H9 (cell line): ENCODE data around the gene FBP2. TPM values are rescaled to one million over a fixed set of nuclear protein-coding genes. Genes with fewer than 3 reads are reported as not detected.

ENCODE experiments used
- DNase-seq: peaks from one replicate; pipeline ENCODE4 v3.0.0-alpha.2; 2017
- H2AFZ ChIP-seq: one replicate; pipeline ENCODE4 v1.6.1; 2013; ENCODE audit warnings: mild to moderate bottlenecking, low read length, control low read depth, moderate library complexity
- H2AK5ac ChIP-seq: 2 replicates; pipeline ENCODE4 v1.6.1; 2013; ENCODE audit warnings: low read length, control low read depth, mixed read lengths; ENCODE audit not compliant: insufficient read length
- H2BK120ac ChIP-seq: one replicate; pipeline ENCODE4 v1.6.1; 2013; ENCODE audit warnings: low read depth, mild to moderate bottlenecking, low read length, control low read depth, inconsistent platforms; ENCODE audit not compliant: poor library complexity, severe bottlenecking
- H2BK12ac ChIP-seq: 2 replicates; pipeline ENCODE4 v1.6.1; 2013; ENCODE audit warnings: low read length, control low read depth, mixed read lengths, low read depth; ENCODE audit not compliant: insufficient read length
- H2BK15ac ChIP-seq: 2 replicates; pipeline ENCODE4 v1.6.1; 2013; ENCODE audit warnings: low read depth, low read length, control low read depth
- H2BK20ac ChIP-seq: one replicate; pipeline ENCODE4 v1.6.1; 2013; ENCODE audit warnings: low read depth, mild to moderate bottlenecking, low read length, control low read depth, inconsistent platforms; ENCODE audit not compliant: poor library complexity, severe bottlenecking
- H2BK5ac ChIP-seq: 2 replicates; pipeline ENCODE4 v1.6.1; 2013; ENCODE audit warnings: low read length, control low read depth, mixed read lengths; ENCODE audit not compliant: insufficient read length
- H3K14ac ChIP-seq: 2 replicates; pipeline ENCODE4 v1.6.1; 2013; ENCODE audit warnings: low read length, control low read depth; ENCODE audit not compliant: insufficient read depth
- H3K18ac ChIP-seq: 2 replicates; pipeline ENCODE4 v1.6.1; 2013; ENCODE audit warnings: low read depth, mild to moderate bottlenecking, mixed read lengths, low read length, control low read depth; ENCODE audit not compliant: insufficient read length
- H3K23ac ChIP-seq: 2 replicates; pipeline ENCODE4 v1.6.1; 2013; ENCODE audit warnings: low read length, control low read depth, mixed read lengths, low read depth; ENCODE audit not compliant: insufficient read length
- H3K23me2 ChIP-seq: 2 replicates; pipeline ENCODE4 v1.6.1; 2013; ENCODE audit warnings: low read depth, mild to moderate bottlenecking, mixed read lengths, low read length, control low read depth; ENCODE audit not compliant: insufficient read length, poor library complexity, severe bottlenecking
- H3K27ac ChIP-seq: 2 replicates; pipeline ENCODE4 v1.5.1; 2013; ENCODE audit warnings: low read length, control low read depth, mixed read lengths, low read depth; ENCODE audit not compliant: insufficient read length
- H3K27me3 ChIP-seq: 2 replicates; pipeline ENCODE4 v1.6.1; 2013; ENCODE audit warnings: low read length, control low read depth, inconsistent platforms; ENCODE audit not compliant: insufficient read depth
- H3K4ac ChIP-seq: 2 replicates; pipeline ENCODE4 v1.6.1; 2013; ENCODE audit warnings: low read depth, mild to moderate bottlenecking, control low read depth, inconsistent platforms, low read length, moderate library complexity
- H3K4me1 ChIP-seq: 2 replicates; pipeline ENCODE4 v1.6.1; 2013; ENCODE audit warnings: low read length, control low read depth, inconsistent platforms; ENCODE audit not compliant: insufficient read depth
- H3K4me2 ChIP-seq: 2 replicates; pipeline ENCODE4 v1.6.1; 2013; ENCODE audit warnings: low read length, control low read depth, mixed read lengths; ENCODE audit not compliant: insufficient read length, insufficient read depth
- H3K56ac ChIP-seq: 2 replicates; pipeline ENCODE4 v1.6.1; 2013; ENCODE audit warnings: low read depth, mild to moderate bottlenecking, mixed read lengths, low read length, control low read depth; ENCODE audit not compliant: insufficient read length
- H3K79me1 ChIP-seq: 2 replicates; pipeline ENCODE4 v1.6.1; 2013; ENCODE audit warnings: low read depth, mild to moderate bottlenecking, moderate library complexity, low read length, control low read depth, inconsistent platforms; ENCODE audit not compliant: insufficient read depth, poor library complexity, severe bottlenecking
- H3K79me2 ChIP-seq: 2 replicates; pipeline ENCODE4 v1.6.1; 2013; ENCODE audit warnings: low read length, control low read depth, inconsistent platforms; ENCODE audit not compliant: insufficient read depth
- H3K9ac ChIP-seq: 2 replicates; pipeline ENCODE4 v1.6.1; 2013; ENCODE audit warnings: low read length, control low read depth, mixed read lengths; ENCODE audit not compliant: insufficient read length; ENCODE audit errors: extremely low read depth
- H3K9me3 ChIP-seq: one replicate; pipeline ENCODE4 v1.6.1; 2013; ENCODE audit warnings: low read depth, low read length, inconsistent platforms; ENCODE audit not compliant: control insufficient read depth
- H3T11ph ChIP-seq: one replicate; pipeline ENCODE4 v1.6.1; 2013; ENCODE audit warnings: mild to moderate bottlenecking, low read length, control low read depth, inconsistent platforms
- H4K20me1 ChIP-seq: one replicate; pipeline ENCODE4 v1.6.1; 2013; ENCODE audit not compliant: control insufficient read depth, insufficient read length, insufficient read depth
- H4K5ac ChIP-seq: 2 replicates; pipeline ENCODE4 v1.6.1; 2013; ENCODE audit warnings: low read depth, mild to moderate bottlenecking, mixed read lengths, low read length, control low read depth; ENCODE audit not compliant: insufficient read length
- H4K8ac ChIP-seq: replicated peaks from 2 replicates; pipeline ENCODE4 v1.6.1; 2013; ENCODE audit warnings: low read length, control low read depth, mixed read lengths, low read depth; ENCODE audit not compliant: insufficient read length
- H4K91ac ChIP-seq: 2 replicates; pipeline ENCODE4 v1.6.1; 2013; ENCODE audit warnings: low read depth, mild to moderate bottlenecking, moderate library complexity, mixed read lengths, low read length, control low read depth; ENCODE audit not compliant: insufficient read length
- H3K27ac Mint-ChIP-seq, 3 experiments: 2 replicates in 2 of 3; 3 replicates in 1 of 3; pipeline ENCODE4 v1.8.0; 2020 to 2021; ENCODE audit warnings: mixed read lengths in 3 of 3, mild to moderate bottlenecking in 1 of 3, moderate library complexity in 1 of 3
- H3K27me3 Mint-ChIP-seq: 2 replicates; pipeline ENCODE4 v1.8.0; 2021; ENCODE audit warnings: low read depth, mild to moderate bottlenecking, moderate library complexity, mixed read lengths
- H3K36me3 Mint-ChIP-seq, 3 experiments: 2 replicates in 2 of 3; 3 replicates in 1 of 3; pipeline ENCODE4 v1.8.0; 2020 to 2021; ENCODE audit warnings: low read depth in 3 of 3, mixed read lengths in 3 of 3; ENCODE audit not compliant: insufficient read depth in 1 of 3
- H3K4me1 Mint-ChIP-seq, 2 experiments: 2 replicates each; pipeline ENCODE4 v1.8.0; 2020; ENCODE audit warnings: mixed read lengths in 2 of 2
- H3K4me3 Mint-ChIP-seq, 2 experiments: 2 replicates in 1 of 2; 3 replicates in 1 of 2; pipeline ENCODE4 v1.8.0; 2020 to 2021; ENCODE audit warnings: mild to moderate bottlenecking in 2 of 2, mixed read lengths in 2 of 2, moderate library complexity in 1 of 2
- H3K9me3 Mint-ChIP-seq, 2 experiments: 2 replicates in 1 of 2; 3 replicates in 1 of 2; pipeline ENCODE4 v1.8.0; 2020; ENCODE audit warnings: mild to moderate bottlenecking in 2 of 2, mixed read lengths in 2 of 2, moderate library complexity in 1 of 2
- WGBS: extraction: QIAGEN DNeasy Blood & Tissue Kit; methylation state at CpG from one replicate; pipeline ENCODE4 v1.1.7; 2013; ENCODE audit warnings: missing lambda C conversion rate, low lambda C conversion rate, mixed read lengths; ENCODE audit not compliant: insufficient read length; ENCODE audit errors: extremely low coverage; 5-methylcytosine and 5-hydroxymethylcytosine counted together
- total RNA-seq: library from RNA; stranded (reverse); gene quantifications from 2 replicates; pipeline ENCODE4 v1.2.1, GENCODE V29; 2021
- TF ChIP-seq, protein P1 (sequence below): fragments of 200-600 bp; sonication (generic); conservative IDR thresholded peaks from 3 replicates; pipeline ENCODE4 v1.8.0; 2021; ENCODE audit warnings: antibody characterized with exemption, mild to moderate bottlenecking

The FBP2 gene
- total RNA-seq, 1 experiment from 2014 or later: not detected

DNA sequence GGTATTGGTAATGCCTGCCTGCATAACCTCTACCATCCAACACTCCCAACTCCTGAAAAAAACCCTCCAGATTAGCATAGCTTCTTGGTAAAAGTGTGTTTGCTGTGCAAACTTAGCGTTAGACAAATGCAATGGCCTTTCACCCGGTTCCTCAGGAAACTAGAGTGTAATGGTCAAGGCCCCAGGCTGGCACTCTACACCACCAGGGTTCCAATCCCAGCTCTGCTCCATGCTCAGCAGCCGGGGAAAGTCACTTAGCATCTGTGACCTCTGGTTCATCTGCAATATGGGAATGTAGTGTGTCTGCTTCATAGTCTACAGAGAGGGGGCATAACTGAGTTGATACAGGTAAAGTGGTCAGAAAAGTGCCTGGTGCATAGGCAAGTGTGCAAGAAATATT lies 36.7 kb upstream of the FBP2 start:
- H2BK15ac ChIP-seq: no peak overlapping the region
- no peak for DNase-seq
- H3K27me3 Mint-ChIP-seq: peaks cover 26% of the 10 kb centered on the region
- no peak overlapping the region for H2AFZ ChIP-seq
- H2AK5ac ChIP-seq: no peak overlapping the region
- H3K14ac ChIP-seq: no peak overlapping the region
- H3K27ac Mint-ChIP-seq: peak overlapping the region in 2 of 3 experiments; percentile 46 to 71; a peak in 2 of 7 replicates
- H3K9ac ChIP-seq: no peak overlapping the region
- H3K23me2 ChIP-seq: no peaks in the 10 kb centered on the region
- H4K8ac ChIP-seq: no peak overlapping the region
- H4K91ac ChIP-seq: no peak overlapping the region
- H3K56ac ChIP-seq: no peak overlapping the region
- no peaks in the 10 kb centered on the region for H3K36me3 Mint-ChIP-seq
- H3K79me1 ChIP-seq: no peaks in the 10 kb centered on the region
- H2BK5ac ChIP-seq: no peak overlapping the region
- no peaks in the 10 kb centered on the region for H3K79me2 ChIP-seq
- no peak overlapping the region for H3K4me3 Mint-ChIP-seq
- peaks cover 36 to 51% of the 10 kb centered on the region in 2 experiments for H3K4me1 Mint-ChIP-seq
- H3K18ac ChIP-seq: no peak overlapping the region
- H2BK20ac ChIP-seq: no peak overlapping the region
- no CpG with 5 or more reads among the region's 3 CpGs for WGBS
- H3K23ac ChIP-seq: no peak overlapping the region
- no peaks in the 10 kb centered on the region for H3K9me3 ChIP-seq
- H3K27ac ChIP-seq: no peak overlapping the region
- no peak overlapping the region for H2BK120ac ChIP-seq
- H4K20me1 ChIP-seq: no peaks in the 10 kb centered on the region
- H3K4me2 ChIP-seq: no peak overlapping the region
- no peak overlapping the region for H2BK12ac ChIP-seq
- H3K9me3 Mint-ChIP-seq: no peaks in the 10 kb centered on the region; a peak in 1 of 5 replicates
- TF ChIP-seq, protein P1, sequence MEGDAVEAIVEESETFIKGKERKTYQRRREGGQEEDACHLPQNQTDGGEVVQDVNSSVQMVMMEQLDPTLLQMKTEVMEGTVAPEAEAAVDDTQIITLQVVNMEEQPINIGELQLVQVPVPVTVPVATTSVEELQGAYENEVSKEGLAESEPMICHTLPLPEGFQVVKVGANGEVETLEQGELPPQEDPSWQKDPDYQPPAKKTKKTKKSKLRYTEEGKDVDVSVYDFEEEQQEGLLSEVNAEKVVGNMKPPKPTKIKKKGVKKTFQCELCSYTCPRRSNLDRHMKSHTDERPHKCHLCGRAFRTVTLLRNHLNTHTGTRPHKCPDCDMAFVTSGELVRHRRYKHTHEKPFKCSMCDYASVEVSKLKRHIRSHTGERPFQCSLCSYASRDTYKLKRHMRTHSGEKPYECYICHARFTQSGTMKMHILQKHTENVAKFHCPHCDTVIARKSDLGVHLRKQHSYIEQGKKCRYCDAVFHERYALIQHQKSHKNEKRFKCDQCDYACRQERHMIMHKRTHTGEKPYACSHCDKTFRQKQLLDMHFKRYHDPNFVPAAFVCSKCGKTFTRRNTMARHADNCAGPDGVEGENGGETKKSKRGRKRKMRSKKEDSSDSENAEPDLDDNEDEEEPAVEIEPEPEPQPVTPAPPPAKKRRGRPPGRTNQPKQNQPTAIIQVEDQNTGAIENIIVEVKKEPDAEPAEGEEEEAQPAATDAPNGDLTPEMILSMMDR: no peak
- H3K27me3 ChIP-seq: no peaks in the 10 kb centered on the region; the same call in 1 of the 2 replicates
- H3K4me1 ChIP-seq: peaks cover 4% of the 10 kb centered on the region; the same call in 1 of the 2 replicates
- no peak overlapping the region for H4K5ac ChIP-seq
- H3T11ph ChIP-seq: no peak overlapping the region
- no peak overlapping the region for H3K4ac ChIP-seq
